CD14-positive monocyte (primary cell): ENCODE results near the gene LDLRAD4. TPM values are rescaled to one million over a fixed set of nuclear protein-coding genes. Genes with fewer than 3 reads are reported as not detected.

ENCODE experiments used
- DNase-seq, 3 donors: peaks; one replicate each; pipeline ENCODE4 v3.0.0-alpha.2; 2011 to 2022
- H2AFZ ChIP-seq: 2 replicates; pipeline ENCODE4 v1.6.0; 2012; ENCODE audit warnings: mild to moderate bottlenecking, low read depth, low read length, inconsistent platforms; ENCODE audit not compliant: insufficient read depth, poor library complexity, severe bottlenecking
- H3K27ac ChIP-seq, 2 donors: 1 replicate in 1 of 2; 2 replicates in 1 of 2; pipeline ENCODE4 v1.5.1; 2012 to 2013; ENCODE audit warnings: low read length in 2 of 2, control low read depth in 1 of 2, inconsistent platforms in 1 of 2, low read depth in 1 of 2, mild to moderate bottlenecking in 1 of 2
- H3K27me3 ChIP-seq, 2 donors: one replicate each; pipeline versions ENCODE4 v1.6.0 to v1.6.1; 2011 to 2013; ENCODE audit warnings: low read length in 2 of 2; ENCODE audit not compliant: control insufficient read depth in 2 of 2, insufficient read depth in 2 of 2
- H3K36me3 ChIP-seq, 2 donors: replicated peaks in 1 of 2; 1 replicate in 1 of 2; 2 replicates in 1 of 2; pipeline versions ENCODE4 v1.5.1 to v1.6.1; 2012 to 2013; ENCODE audit warnings: low read length in 2 of 2, control low read depth in 1 of 2, inconsistent platforms in 1 of 2, mild to moderate bottlenecking in 1 of 2; ENCODE audit not compliant: insufficient read depth in 2 of 2, control insufficient read depth in 1 of 2
- H3K4me1 ChIP-seq, 2 donors: 1 replicate in 1 of 2; 2 replicates in 1 of 2; pipeline versions ENCODE4 v1.5.1 to v1.6.1; 2012 to 2013; ENCODE audit warnings: low read length in 2 of 2, control low read depth in 1 of 2, inconsistent platforms in 1 of 2, mild to moderate bottlenecking in 1 of 2, moderate library complexity in 1 of 2; ENCODE audit not compliant: insufficient read depth in 2 of 2, control insufficient read depth in 1 of 2
- H3K4me2 ChIP-seq: replicated peaks from 2 replicates; pipeline ENCODE3; 2012; ENCODE audit warnings: low read length, moderate library complexity, mild to moderate bottlenecking; ENCODE audit not compliant: poor library complexity, severe bottlenecking; ENCODE audit errors: extremely low read depth
- H3K4me3 ChIP-seq, 3 experiments: fragments of 200-600 bp in 1 of 3; sonication (generic) in 1 of 3; replicated peaks in 1 of 3; 1 replicate in 2 of 3; 2 replicates in 1 of 3; pipeline ENCODE4 v1.5.1; 2011 to 2013; ENCODE audit warnings: low read length in 3 of 3, mild to moderate bottlenecking in 3 of 3, control low read depth in 2 of 3, low read depth in 2 of 3, inconsistent platforms in 1 of 3, moderate library complexity in 1 of 3
- H3K79me2 ChIP-seq: 2 replicates; pipeline ENCODE4 v1.6.0; 2012; ENCODE audit warnings: mild to moderate bottlenecking, control low read depth, inconsistent platforms, low read length, moderate library complexity; ENCODE audit not compliant: insufficient read depth
- H3K9ac ChIP-seq: 2 replicates; pipeline ENCODE4 v1.6.0; 2017; ENCODE audit warnings: low read length, mild to moderate bottlenecking; ENCODE audit not compliant: insufficient read depth, poor library complexity, severe bottlenecking
- H3K9me3 ChIP-seq, 2 donors: replicated peaks in 1 of 2; 1 replicate in 1 of 2; 2 replicates in 1 of 2; pipeline versions ENCODE4 v1.5.1 to v1.6.1; 2012 to 2013; ENCODE audit warnings: low read length in 2 of 2, control low read depth in 1 of 2; ENCODE audit not compliant: control insufficient read depth in 1 of 2, insufficient read depth in 1 of 2
- H4K20me1 ChIP-seq: 2 replicates; pipeline ENCODE4 v1.6.0; 2012; ENCODE audit warnings: mild to moderate bottlenecking, low read length, control low read depth, moderate library complexity; ENCODE audit not compliant: insufficient read depth
- H3K27ac Mint-ChIP-seq, 7 donors: one replicate each; pipeline ENCODE4 v1.8.0; 2020; ENCODE audit warnings: mild to moderate bottlenecking in 7 of 7, mixed read lengths in 7 of 7, moderate library complexity in 6 of 7, inconsistent platforms in 2 of 7
- H3K27me3 Mint-ChIP-seq, 3 donors: one replicate each; pipeline ENCODE4 v1.8.0; 2021 to 2022; ENCODE audit warnings: low read depth in 3 of 3, mild to moderate bottlenecking in 3 of 3, mixed read lengths in 3 of 3, moderate library complexity in 3 of 3, inconsistent platforms in 1 of 3
- H3K36me3 Mint-ChIP-seq, 2 donors: one replicate each; pipeline ENCODE4 v1.8.0; 2020; ENCODE audit warnings: mixed read lengths in 2 of 2, inconsistent platforms in 1 of 2, mild to moderate bottlenecking in 1 of 2
- H3K4me1 Mint-ChIP-seq: one replicate; pipeline ENCODE4 v1.8.0; 2020; ENCODE audit warnings: mild to moderate bottlenecking, mixed read lengths
- H3K4me3 Mint-ChIP-seq, 2 donors: one replicate each; pipeline ENCODE4 v1.8.0; 2020; ENCODE audit warnings: mild to moderate bottlenecking in 2 of 2, mixed read lengths in 2 of 2, moderate library complexity in 1 of 2
- H3K9me3 Mint-ChIP-seq, 7 donors: one replicate each; pipeline ENCODE4 v1.8.0; 2020 to 2022; ENCODE audit warnings: mixed read lengths in 7 of 7, mild to moderate bottlenecking in 6 of 7, moderate library complexity in 6 of 7, inconsistent platforms in 2 of 7
- CTCF ChIP-seq: fragments of 200-600 bp; IDR thresholded peaks from one replicate; pipeline ENCODE4 v1.8.0; 2022; ENCODE audit warnings: antibody characterized with exemption, mild to moderate bottlenecking
- whole genome bisulfite sequencing: methylation state at CpG from one replicate; pipeline ENCODE4 v1.1.5; 2013; ENCODE audit warnings: missing lambda C conversion rate; ENCODE audit not compliant: insufficient coverage; 5-methylcytosine and 5-hydroxymethylcytosine counted together
- intact Hi-C, 2 donors: fragments of 100-400 bp; cut with micrococcal nuclease; formaldehyde crosslinking; loops; one replicate each; pipeline versions ENCODE4 v1.15.0 to v1.15.1; 2023
- polyA plus RNA-seq, 3 donors: library from polyadenylated mRNA; depleted of rRNA in 1 of 3; unstranded in 2 of 3; stranded (reverse) in 1 of 3; fragments of 300-500 nt in 2 of 3; fragments of >200 nt in 1 of 3; fragmentation: Illumina TruSeq in 2 of 3; gene quantifications; 1 replicate in 2 of 3; 2 replicates in 1 of 3; pipeline ENCODE4 v1.2.3, GENCODE V29; 2012 to 2021

LDLRAD4 gene
- polyA plus RNA-seq, 3 donors = 13.5 to 15.4 (median 13.8) TPM

- Mint-ChIP-seq H3K9me3 (no peaks in the 10 kb centered on the region), H3K27me3 (peaks cover 0 to 5% (median 4%) of the 10 kb centered on the region in 3 donors), H3K27ac (no peak overlapping the region), H3K36me3 (no peaks in the 10 kb centered on the region), H3K4me1 (peaks cover 9% of the 10 kb centered on the region), H3K4me3 (no peak overlapping the region)
- no peaks in the 10 kb centered on the region for H3K36me3 ChIP-seq
- H2AFZ ChIP-seq = no peak overlapping the region
- H3K4me2 ChIP-seq = no peak overlapping the region
- H4K20me1 ChIP-seq = peaks cover 7% of the 10 kb centered on the region
- H3K4me1 ChIP-seq = peaks cover 8% of the 10 kb centered on the region in 2 donors
- H3K27me3 ChIP-seq = no peaks in the 10 kb centered on the region
- no peaks in the 10 kb centered on the region for H3K9me3 ChIP-seq
- DNase-seq = no peak
- H3K4me3 ChIP-seq = no peak overlapping the region
- no peak for TF ChIP-seq CTCF
- intact Hi-C loops = no loop called here
- 100% methylated on average over 1 of the region's 6 CpGs for WGBS
- H3K9ac ChIP-seq = no peak overlapping the region
- no peaks in the 10 kb centered on the region for H3K79me2 ChIP-seq
- H3K27ac ChIP-seq = no peak overlapping the region
These were observed 227.5 kb downstream of the LDLRAD4 start for GRCh38 chr18:13446024-13446423.

GRCh38 chr18:13446610-13447461, 228.3 kb downstream of the LDLRAD4 start:
- TF ChIP-seq CTCF = no peak
- Mint-ChIP-seq H3K4me1 (peaks cover 17% of the 10 kb centered on the region), H3K36me3 (no peaks in the 10 kb centered on the region), H3K27ac (no peak overlapping the region), H3K9me3 (no peaks in the 10 kb centered on the region), H3K27me3 (peaks cover 0 to 5% (median 4%) of the 10 kb centered on the region in 3 donors), H3K4me3 (no peak overlapping the region)
- intact Hi-C loops = no loop called here
- Histone ChIP-seq H3K79me2 (no peaks in the 10 kb centered on the region), H3K4me1 (peaks cover 16% of the 10 kb centered on the region in 2 donors), H4K20me1 (peaks cover 14% of the 10 kb centered on the region), H3K27me3 (no peaks in the 10 kb centered on the region), H3K4me2 (no peak overlapping the region), H3K9ac (no peak overlapping the region), H2AFZ (no peak overlapping the region), H3K9me3 (no peaks in the 10 kb centered on the region), H3K36me3 (no peaks in the 10 kb centered on the region), H3K27ac (no peak overlapping the region), H3K4me3 (no peak overlapping the region)
- WGBS = 95% methylated on average over 11 of the region's 22 CpGs
- DNase-seq = no peak
